Astrocyte (in vitro differentiated cells and primary cell): ENCODE results near the gene SARNP.

Experiments used
- EZH2 ChIP-seq: IDR thresholded peaks from 2 replicates; pipeline ENCODE4 v1.6.1; 2012; ENCODE audit warnings: mild to moderate bottlenecking, low read length, inconsistent platforms; ENCODE audit not compliant: insufficient read depth
- TF ChIP-seq, protein P1 (sequence below): IDR thresholded peaks from 2 replicates; pipeline ENCODE4 v1.5.1; 2011; ENCODE audit warnings: low read depth, mild to moderate bottlenecking, inconsistent platforms, low read length, moderate library complexity; ENCODE audit not compliant: insufficient read depth

DNA sequence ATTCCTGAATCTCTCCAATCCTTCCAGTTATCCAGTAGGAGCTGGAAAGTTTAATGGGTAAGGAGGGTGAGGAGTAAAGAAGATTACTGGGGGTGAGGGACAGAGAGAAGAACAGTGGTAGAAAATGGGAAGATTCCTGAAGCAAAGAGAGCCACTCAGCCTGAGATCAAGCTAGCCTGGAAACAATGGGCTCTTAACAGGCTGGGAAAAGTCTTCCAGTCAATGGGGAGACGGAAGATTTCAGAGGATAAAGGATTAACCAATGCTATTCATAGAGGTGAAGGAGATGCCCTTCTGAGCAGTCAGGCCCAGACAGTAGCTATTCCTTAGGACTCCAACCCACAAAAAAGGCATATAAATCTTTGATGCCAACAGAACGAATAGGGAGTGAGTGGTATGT, 59.8 kb downstream of the SARNP start:
- TF ChIP-seq EZH2, result no peak
- TF ChIP-seq, protein P1, sequence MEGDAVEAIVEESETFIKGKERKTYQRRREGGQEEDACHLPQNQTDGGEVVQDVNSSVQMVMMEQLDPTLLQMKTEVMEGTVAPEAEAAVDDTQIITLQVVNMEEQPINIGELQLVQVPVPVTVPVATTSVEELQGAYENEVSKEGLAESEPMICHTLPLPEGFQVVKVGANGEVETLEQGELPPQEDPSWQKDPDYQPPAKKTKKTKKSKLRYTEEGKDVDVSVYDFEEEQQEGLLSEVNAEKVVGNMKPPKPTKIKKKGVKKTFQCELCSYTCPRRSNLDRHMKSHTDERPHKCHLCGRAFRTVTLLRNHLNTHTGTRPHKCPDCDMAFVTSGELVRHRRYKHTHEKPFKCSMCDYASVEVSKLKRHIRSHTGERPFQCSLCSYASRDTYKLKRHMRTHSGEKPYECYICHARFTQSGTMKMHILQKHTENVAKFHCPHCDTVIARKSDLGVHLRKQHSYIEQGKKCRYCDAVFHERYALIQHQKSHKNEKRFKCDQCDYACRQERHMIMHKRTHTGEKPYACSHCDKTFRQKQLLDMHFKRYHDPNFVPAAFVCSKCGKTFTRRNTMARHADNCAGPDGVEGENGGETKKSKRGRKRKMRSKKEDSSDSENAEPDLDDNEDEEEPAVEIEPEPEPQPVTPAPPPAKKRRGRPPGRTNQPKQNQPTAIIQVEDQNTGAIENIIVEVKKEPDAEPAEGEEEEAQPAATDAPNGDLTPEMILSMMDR, result no peak
